Activated effector memory CD4-positive, alpha-beta T cell treated with anti-CD3 and anti-CD28 coated beads, Interleukin-2, amount 50 U/mL, for 16 hours (primary cell): ENCODE results near the gene LLGL2.
"Not testable (repeated sequence)": the region's sequence is repeated elsewhere in the genome, so short reads cannot be mapped to it uniquely, and the experiment has no call there.

Experiments
- DNase-seq: peaks from one replicate; pipeline ENCODE4 v3.0.0-alpha.2; 2020

The LLGL2 gene

GRCh38 chr17:75572713-75573539, 47.4 kb downstream of the LLGL2 start:
- DNase-seq, result no peak

GRCh38 chr17:75573540-75573957, 48.1 kb downstream of the LLGL2 start:
- DNase-seq, result no peak

GRCh38 chr17:75573994-75574393, 48.5 kb downstream of the LLGL2 start:
- no peak for DNase-seq

- no peak for DNase-seq
Observed at GRCh38 chr17:75574404-75575036, 49.0 kb downstream of the LLGL2 start.

DNA sequence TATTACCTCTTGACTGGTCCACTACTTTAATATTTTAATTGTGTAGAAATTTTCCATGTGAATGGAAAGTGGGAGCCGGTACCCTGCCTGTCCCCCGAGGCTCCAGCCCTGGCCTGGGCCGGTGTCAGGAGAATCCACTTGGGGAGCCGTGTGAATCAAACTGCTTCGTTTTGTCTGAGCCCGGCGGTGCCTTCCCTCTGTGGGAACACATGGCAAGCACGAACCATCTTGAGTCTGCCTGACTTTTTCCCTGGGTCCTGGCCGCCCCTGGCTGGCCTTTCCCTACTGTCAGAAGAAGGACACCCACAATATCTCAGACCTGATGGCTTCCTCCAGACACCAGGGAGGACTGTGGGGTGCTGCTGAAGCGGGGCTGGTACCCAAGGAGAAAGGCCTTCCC, 49.7 kb downstream of the LLGL2 start:
- no peak for DNase-seq

GRCh38 chr17:75575728-75576127, 50.2 kb downstream of the LLGL2 start:
- DNase-seq, result no peak

DNA sequence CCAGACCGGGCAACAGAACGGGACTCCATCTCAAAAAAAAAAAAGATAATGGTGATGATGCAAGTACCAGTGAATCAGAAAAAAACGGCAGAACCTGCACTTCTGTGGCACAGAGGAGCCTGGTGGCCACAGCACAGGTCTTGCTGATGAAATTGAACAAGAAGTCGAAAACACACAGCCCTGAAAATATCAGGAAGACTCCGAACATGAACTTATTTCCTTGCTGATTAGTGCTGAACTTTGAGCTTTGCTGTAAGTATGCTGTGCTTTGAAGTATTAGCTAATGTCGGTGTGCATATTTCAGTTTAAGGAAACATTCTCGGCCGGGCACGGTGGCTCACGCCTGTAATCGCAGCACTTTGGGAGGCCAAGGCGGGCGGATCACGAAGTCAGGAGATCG, 51.2 kb downstream of the LLGL2 start:
- no peak for DNase-seq

DNA sequence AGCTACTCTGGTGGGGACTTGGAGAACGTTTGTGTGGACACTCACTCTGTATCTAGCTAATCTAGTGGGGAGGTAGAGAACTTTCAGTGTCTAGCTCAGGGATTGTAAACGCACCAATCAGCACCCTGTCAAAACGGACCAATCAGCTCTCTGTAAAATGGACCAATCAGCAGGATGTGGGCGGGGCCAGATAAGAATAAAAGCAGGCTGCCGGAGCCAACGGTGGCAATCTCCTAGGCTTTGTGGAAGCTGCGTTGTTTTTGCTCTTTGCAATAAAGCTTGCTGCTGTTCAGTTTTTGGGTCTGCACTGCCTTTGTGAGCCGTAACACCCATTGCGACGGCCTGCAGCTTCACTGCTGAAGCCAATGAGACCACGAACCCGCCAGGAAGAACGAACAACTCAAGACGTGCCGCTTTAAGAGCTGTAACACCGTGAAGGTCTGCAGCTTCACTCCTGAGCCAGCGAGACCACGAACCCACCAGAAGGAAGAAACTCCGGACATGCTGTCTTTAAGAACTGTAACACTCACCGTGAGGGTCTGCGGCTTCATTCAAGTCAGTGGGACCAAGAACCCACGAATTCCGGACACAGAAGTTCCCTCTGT, 55.7 kb downstream of the LLGL2 start:
- not testable (repeated sequence) for DNase-seq

DNA sequence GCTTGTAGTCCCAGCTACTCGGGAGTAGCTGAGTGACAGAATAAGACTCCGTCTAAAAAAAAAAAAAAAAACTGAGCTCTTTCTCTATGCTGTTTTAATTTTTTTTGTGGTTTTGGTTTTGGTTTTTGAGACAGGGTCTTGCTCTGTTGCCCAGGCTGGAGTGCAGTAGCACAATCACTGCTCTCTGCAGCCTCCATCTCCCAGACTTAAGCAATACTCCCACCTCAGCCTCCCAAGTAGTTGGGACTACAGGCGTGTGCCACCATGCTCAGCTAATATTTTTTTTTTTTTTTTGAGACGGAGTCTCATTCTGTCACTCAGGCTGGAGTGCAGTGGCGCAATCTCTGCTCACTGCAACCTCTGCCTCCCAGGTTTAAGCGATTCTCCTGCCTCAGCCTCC, 57.7 kb downstream of the LLGL2 start:
- DNase-seq, result not testable (repeated sequence)

GRCh38 chr17:75584849-75585175, 59.3 kb downstream of the LLGL2 start:
- no peak for DNase-seq

DNA sequence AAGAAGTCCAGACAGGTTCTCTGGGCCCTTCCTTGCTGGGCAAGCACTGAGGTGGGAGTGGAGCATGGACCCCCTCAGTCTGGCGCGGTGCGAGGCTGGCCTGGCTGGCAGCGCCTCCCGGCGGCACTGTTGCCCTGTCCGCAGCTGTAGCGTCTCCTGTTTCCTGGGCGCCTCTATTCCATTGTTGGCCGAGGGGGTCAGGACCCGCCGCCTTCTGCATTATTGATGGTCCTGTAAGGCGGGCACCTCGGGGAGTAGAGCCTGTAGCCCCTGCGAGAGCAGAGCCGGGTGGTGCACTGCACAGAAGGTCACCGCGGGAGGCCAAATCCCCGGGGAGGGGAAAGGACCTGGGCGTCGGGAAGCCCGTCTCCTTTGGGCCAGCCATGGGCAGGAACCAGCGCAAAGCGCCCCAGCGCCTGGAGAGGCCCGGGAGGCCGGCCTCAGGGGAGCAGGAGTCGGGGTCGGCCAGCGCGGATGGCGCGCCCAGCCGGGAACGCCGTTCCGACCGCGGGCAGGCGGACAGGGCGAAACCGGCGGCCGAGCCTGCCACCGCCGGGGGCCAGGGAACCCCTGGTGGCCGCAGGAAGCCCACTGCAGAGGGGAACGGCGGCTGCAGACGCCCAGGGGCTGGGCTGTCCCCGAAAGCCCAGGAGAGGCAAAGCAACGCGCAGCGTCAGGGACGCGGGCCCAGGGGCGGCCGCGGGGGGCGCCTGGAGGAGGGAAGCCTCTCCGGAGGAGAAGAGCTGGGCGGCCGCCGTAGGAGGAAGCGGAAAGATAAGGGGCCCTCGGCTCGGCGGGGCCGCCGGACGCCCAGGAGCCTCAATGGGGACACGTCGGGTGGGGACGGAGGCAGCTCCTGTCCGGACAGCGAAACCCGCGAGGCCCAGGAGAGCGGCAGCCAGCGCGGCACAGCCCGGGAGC, 62.4 kb downstream of the LLGL2 start, which contains the start of gene MYO15B:
MYO15B (plus strand) TSS at position 126 of the 921 bp plus-strand sequence; CDS start at position 384, 258 bp downstream.
- peak; percentile 82 for DNase-seq

DNA sequence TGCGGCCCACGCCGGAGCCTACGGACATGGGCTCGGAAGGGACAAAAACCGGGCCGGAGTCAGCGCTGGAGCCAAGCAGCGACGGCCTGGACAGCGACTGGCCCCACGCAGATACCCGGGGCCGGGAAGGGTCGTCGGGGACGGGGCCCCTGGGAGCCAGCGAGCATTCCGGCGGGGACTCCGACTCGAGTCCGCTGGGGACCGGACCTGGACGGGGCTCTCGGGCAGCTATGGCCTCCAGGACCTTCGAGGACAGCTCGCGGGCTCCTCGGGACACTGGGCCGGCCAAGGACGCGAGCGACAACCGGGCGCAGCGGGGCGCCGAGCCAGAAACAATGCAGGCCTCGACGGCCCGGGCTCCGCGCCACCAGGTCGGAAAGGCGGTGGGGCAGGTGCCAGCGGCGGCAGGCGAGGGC, 63.1 kb downstream of the LLGL2 start:
- no peak for DNase-seq

DNA sequence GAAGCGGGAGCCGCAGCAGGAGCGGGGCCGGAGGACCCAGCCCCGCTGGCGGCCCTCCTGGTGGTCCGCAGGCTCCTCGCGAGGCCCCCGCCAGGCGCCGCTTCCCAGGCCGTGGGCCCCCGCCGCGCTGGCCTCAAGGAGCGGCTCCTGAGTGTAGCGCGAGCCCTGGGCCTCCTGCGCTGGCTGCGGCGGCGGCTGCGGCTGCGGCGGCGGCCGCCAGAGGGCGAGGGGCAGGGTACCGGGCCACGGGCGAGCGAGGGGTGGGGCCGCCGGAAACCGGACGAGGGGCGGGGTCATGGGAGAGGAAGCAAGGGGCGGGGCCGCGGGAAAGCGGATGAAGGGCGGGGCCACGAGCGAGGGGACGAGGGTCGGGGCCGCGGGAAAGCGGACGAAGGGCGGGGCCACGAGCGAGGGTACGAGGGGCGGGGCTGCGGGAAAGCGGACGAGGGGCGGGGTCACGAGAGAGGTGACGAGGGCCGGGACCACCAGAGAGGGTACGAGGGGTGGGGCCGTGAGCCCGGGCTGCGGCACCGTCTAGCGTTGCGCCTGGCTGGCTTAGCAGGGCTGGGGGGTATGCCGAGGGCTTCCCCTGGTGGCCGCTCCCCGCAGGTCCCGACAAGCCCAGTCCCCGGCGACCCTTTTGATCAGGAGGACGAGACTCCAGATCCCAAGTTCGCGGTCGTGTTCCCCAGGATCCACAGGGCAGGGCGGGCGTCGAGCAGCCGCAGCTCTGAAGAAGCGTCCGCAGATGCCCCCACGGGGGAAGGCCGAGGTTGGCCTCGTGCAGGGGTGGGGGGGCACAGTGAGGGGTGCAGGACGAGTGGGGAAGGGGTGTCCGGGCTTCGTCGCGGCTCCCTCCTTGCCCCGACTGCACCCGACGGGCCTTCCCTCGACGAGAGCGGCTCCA, 63.8 kb downstream of the LLGL2 start:
- DNase-seq, result peak; percentile 98

DNA sequence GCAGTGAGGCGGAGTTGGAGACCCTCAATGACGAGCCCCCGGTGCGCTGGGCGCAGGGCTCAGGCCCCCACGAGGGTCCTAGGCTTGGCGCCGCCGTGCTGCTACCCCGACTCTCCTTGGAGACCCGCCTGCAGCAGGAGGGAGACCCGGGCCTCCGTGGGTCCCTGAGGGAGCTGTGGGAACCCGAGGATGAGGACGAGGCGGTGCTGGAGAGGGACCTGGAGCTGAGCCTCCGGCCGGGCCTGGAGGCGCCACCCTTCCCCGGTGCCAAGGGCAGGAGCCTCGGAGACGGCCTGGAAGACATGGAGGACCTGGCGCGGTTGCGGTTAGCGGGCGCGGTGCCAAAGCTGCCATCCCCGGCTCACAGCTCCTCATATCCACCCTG, 64.4 kb downstream of the LLGL2 start:
- no peak for DNase-seq

DNA sequence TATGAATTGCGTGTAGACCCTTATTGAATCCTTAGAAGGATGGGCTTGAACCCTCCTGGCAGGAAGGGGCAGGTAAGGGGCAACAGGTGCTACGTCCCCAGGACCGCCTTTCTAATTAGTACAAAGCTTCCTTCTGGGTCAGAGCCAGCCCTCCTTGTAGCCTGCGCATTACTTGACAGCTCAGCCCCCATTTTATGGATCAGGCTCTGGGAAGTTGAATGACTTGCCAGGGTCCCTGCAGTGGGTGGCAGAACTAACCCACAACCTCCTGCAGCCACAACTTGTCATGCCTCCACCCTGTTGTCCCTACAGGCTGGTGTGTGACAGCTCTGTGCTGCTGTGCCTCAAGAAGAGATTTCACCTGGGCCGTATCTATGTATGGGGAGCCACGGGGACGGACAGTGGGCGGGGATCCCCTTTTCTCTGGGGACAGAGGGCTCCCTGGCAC, 64.8 kb downstream of the LLGL2 start:
- DNase-seq, result no peak

- DNase-seq, result no peak
Observed at GRCh38 chr17:75590849-75591721, 65.6 kb downstream of the LLGL2 start.

DNA sequence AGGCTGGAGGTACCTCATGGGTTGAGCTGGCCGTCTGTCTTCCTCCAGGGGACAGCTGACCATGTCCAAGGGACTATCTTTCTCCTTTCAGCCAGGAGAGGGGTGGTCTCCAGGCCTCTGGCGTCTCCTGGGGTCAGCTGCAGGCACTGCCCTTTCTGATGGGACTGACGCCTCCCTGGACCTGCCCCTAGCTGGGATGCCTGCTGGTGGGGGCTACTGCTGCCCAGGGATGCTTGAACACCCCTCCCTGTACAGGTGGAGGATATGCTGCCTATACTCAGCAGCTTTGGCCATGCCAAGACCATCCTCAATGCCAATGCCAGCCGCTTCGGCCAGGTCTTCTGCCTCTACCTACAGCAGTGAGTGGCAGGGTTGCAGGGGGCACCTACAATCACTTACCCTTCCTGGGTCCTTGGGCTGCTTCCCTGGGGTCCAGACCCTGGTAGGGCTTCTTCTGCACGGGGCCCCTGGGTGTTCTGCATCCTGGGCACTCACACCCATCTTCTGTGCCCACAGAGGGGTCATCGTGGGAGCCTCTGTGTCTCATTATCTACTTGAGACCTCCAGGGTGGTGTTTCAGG, 66.3 kb downstream of the LLGL2 start:
- no peak for DNase-seq

DNA sequence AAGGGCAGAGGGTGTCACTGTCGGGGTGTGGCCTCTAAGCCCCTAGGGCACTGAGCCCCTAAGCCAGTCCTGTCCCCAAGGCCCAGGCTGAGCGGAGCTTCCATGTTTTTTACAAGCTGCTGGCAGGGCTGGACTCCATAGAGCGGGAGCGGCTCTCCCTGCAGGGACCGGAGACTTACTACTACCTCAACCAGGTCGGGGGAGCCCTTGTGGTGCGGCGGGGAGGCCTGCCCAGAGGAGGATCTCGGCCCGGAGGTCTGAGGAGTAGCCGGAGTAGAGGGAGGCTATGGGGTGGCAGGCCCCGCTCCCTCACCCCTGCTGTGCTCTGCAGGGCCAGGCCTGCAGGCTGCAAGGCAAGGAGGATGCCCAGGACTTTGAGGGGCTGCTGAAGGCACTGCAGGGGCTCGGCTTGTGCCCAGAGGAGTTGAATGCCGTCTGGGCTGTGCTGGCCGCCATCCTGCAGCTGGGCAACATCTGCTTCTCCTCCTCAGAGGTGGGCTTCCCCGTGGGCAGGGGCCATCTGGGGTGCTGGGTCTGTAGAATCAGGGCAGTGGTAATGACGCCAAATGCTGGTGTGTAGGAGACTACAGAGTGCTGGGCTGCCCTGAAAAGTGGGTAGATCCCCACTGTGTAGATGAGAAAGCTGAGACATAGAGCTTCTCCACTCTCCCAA, 67.0 kb downstream of the LLGL2 start:
- DNase-seq, result no peak

GRCh38 chr17:75593430-75593829, 67.9 kb downstream of the LLGL2 start:
- DNase-seq, result not testable (repeated sequence)
